HG02943 (cell line): ENCODE results near the gene GAS5.
A peak's percentile ranks its signal among the peaks of the same experiment; 100 is the strongest.
"Not testable (repeated sequence)": the region's sequence is repeated elsewhere in the genome, so short reads cannot be mapped to it uniquely, and the experiment has no call there.

Source experiments
- ATAC-seq: cut with Tn5 transposase; IDR thresholded peaks from one replicate; pipeline ENCODE4 v1.9.1; 2021; ENCODE audit warnings: mild to moderate bottlenecking, low read depth, moderate library complexity; ENCODE audit not compliant: unreplicated experiment

The GAS5 gene

DNA sequence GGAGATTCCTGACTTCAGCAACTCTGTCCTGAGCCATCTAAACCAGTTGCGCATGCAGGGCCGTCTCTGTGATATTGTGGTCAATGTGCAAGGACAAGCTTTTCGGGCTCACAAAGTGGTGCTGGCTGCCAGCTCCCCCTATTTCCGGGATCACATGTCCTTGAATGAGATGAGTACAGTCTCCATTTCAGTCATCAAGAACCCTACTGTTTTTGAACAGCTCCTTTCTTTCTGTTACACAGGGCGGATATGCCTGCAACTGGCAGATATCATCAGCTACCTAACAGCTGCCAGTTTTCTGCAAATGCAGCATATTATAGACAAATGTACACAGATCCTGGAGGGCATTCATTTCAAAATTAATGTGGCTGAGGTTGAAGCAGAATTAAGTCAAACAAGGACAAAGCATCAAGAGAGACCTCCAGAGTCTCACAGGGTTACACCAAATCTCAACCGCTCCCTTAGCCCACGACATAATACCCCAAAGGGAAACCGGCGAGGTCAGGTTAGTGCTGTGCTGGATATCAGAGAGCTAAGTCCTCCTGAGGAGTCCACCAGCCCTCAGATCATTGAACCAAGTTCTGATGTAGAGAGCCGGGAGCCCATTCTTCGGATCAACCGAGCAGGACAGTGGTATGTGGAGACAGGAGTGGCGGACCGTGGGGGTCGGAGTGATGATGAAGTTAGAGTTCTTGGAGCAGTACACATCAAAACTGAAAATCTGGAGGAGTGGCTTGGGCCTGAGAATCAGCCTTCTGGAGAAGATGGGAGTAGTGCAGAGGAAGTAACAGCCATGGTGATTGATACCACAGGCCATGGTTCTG, 2.7 kb upstream of the GAS5 start:
- no peak for ATAC-seq

GRCh38 chr1:173869021-173869359, 1.2 kb upstream of the GAS5 start:
- no peak for ATAC-seq

DNA sequence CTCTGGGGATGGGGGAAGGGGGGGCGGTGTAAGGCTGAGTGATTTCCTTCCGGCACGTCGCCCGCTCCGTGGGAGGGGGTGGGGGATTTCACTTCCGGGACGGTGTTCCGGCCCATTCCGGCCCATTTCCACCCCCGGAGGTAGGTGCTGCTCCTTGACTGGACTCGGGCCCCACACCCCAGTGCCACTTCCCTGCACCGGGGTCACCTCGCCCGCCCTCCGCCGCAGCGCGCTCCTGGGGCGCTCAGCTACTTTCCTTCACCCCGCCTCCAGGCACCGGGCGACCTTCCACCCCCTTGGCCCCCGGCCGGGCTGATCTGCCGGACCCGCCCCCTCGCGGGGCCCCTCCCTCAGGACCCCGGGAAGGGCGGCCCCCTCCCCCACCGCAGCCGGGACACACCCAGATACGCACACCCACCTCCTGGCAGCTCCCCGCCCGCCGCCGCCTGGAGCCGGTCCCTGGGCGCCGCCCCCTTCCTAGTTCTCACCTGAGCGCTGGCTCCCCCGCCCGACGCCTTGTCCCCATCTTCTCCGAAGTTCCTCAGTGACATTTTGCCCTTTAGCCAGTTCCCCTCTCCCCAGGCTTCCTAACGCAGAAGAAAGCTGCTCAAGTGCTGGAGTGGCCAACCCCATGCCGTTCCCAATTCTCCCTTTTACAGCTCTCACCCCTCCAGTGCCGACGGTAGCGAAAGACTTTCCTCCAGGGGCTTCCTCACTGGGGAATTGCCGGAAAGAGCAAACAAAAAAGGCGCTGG, 654 bp upstream of the GAS5 start, which contains the start of gene ZBTB37:
TSS of gene ZBTB37 (plus strand) at position 115 of the 755 bp plus-strand sequence. CDS start 1,846 bp downstream, outside the sequence.
- peak; percentile 55 for ATAC-seq

DNA sequence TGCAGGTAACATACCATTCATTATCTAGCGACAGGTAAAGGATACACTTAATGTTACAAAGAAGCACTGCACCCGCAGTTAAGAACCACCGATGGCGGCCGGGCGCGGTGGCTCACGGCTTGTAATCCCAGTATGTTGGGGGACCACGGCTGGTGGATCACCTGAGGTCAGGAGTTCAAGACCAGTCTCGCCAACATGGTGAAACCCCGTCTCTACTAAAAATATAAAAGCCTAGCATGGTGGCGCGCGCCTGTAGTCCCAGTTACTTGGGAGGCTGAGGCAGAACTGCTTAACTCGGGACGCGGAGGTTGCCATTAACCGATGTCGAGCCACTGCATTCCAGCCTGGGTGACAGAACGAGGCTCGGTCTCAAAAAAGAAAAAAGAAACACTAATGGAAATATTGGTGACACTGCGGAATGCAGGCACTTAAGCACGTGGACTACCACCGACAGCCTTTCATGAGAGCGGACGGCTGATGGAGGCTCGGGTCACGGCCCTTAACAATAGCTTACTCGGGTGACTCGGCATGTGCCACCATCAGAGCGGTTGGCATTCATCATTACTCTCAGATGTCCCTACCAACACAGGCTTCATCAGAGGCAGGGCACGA, 542 bp downstream of the GAS5 start:
- ATAC-seq, result no peak

- ATAC-seq, result no peak
Measured at GRCh38 chr1:173866413-173867115, 1.2 kb downstream of the GAS5 start.

DNA sequence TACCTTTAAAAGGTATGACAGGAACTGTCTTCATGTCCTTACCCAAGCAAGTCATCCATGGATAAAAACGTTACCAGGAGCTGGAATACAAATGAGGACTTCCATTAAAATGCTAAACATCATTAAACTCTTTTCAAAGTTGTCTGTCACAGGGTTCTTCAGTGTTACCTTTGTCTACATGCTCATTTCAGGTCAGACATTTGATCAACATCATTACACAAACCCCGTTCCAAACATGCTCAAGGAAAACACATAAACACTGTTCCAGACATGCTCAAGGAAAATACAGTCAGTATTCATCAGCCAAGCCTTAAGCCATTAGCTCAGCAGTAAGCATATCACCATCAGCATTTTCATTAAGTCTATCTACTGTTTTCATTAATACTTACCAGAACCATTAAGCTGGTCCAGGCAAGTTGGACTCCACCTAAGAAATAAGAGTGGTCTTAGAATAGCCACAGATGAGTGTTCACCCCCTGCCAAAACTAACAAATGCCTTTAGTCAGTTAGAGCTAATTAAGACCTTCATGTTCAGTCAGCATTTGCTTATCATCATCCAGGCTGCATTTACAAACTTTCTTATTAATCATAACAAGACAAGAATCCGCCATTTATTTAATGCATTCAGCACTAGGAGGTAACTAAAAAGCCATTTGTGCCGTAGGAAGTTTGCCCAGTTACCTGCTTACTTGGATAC, 2.2 kb downstream of the GAS5 start:
- ATAC-seq, result no peak

DNA sequence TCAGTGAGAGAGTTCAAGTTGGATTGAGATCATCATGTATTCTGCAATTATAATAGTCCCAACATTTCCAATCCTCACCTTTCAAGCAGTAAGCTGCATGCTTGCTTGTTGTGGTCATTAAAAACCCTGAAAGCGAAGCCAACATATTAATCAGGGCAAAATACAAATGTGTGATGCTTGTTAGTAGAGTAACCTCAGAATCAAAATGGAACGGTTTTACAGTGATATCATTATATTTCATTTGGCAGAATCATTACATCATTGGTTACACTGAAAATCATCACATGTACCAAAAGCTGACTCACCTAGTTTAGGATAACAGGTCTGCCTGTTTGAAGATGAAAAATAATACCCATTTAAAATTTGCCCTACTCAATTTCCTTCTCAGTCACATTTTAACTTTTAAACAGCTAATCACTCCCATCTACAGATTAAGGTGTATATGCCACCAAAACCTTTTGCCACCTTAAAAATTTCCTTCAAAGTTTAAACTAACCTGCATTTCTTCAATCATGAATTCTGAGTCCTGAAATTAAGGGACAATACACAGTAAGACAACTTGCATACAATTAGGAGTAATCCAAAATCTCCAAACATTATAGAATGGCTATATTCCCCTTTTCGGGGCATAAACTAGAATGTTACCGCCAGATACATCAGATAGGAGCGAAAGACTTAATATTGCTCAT, 3.5 kb downstream of the GAS5 start:
- ATAC-seq, result no peak

- no peak for ATAC-seq
Measured at GRCh38 chr1:173863224-173864161, 4.3 kb downstream of the GAS5 start.

- no peak for ATAC-seq
Measured at GRCh38 chr1:173862769-173863223, 5.0 kb downstream of the GAS5 start.

DNA sequence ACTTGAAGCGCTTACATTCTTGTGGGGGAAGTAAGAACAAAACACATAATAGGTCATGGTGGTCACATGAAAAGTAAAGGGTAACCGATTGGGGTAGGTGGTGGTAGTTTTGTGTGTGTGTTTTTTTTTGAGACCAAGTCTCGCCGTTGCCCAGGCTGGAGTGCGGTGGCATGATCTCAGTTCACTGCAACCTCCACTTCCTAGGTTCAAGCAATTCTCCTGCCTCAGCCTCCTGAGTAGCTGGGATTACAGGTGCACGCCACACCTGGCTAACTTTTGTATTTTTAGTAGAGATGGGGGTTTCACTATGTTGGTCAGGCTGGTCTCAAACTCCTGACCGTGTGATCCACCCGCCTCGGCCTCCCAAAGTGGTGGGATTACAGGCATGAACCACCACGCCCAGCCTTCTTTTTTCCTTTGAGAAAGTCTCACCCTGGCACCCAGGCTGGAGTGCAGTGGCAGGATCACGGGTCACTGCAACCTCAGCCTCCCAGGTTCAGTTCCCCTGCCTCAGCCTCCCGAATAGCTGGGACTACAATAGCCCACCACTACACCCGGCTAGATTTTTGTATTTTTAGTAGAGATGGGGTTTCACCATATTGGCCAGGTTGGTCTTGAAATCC, 5.5 kb downstream of the GAS5 start:
- not testable (repeated sequence) for ATAC-seq

DNA sequence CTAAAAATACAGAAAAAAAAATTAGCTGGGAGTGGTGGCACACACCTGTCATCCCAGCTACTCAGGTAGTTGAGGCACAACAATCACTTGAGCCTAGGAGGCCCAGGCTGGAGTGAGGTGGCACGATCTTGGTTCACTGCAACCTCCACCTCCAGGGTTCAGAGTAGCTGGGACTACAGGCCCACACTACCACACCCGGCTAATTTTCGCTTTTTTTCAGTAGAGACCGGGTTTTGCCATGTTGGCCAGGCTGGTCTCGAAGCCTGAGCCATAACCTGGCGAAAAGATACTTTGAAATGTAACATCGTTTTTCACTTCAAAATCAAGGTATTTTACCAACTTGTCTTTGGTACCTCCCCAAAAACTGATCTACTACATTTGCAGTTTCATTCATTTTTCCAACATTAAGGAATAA, 6.1 kb downstream of the GAS5 start:
- ATAC-seq, result no peak

GRCh38 chr1:173860065-173860464, 7.7 kb downstream of the GAS5 start:
- no peak for ATAC-seq

DNA sequence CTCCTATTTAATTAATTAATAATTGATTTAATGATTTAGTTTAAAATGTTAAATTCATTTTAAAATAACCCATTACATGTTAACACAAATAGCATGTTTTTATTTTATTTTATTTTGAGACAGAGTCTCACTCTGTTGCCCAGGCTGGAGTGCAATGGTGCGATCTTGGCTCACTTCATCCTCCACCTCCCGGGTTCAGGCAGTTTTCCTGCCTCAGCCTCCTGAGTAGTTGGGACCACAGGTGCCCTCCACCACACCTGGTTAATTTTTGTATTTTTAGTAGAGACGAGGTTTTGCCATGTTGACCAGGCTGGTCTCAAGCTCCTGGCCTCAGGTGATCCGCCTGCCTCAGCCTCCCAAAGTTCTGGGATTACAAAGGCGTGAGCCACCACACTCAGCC, 8.2 kb downstream of the GAS5 start:
- ATAC-seq, result not testable (repeated sequence)

GRCh38 chr1:173857363-173857917, 10.3 kb downstream of the GAS5 start:
- ATAC-seq, result no peak

GRCh38 chr1:173856903-173857302, 10.9 kb downstream of the GAS5 start:
- no peak for ATAC-seq

DNA sequence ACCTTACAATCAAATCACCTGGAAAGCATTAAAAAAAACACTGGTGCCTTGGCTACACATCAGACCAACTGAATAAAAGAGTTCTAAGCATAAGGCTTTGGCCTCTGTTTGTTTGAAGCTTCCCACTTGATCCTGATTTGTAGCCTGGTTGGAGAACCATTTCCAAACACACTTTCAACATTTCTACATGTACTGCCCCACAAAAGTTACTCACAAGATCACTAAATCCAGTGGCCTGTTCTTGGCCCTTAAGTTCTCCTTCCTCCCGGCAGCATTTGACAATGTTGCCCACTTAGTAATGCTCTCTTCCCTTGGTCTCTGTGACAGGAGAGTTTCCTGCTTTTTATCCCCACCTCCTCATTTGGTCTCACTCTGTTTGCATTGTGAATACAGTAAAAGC, 11.8 kb downstream of the GAS5 start:
- no peak for ATAC-seq

- no peak for ATAC-seq
Measured at GRCh38 chr1:173853074-173853473, 14.7 kb downstream of the GAS5 start.

- no peak for ATAC-seq
Measured at GRCh38 chr1:173852105-173852504, 15.7 kb downstream of the GAS5 start.
